Measurements from ENCODE around the gene SPAG16.

Gene SPAG16

GRCh38 chr2:214050731-214051130 is 766.5 kb downstream of the SPAG16 start:
- TF ChIP-seq YY1 (IDR thresholded peaks at IDR 0.05; ENCODE audit: low read depth), result no peak

- TF ChIP-seq NFIC (IDR thresholded peaks at IDR 0.05), result no peak
- TF ChIP-seq ZBTB7A (IDR thresholded peaks at IDR 0.05; ENCODE audit: low read depth), result no peak
- no peak for TF ChIP-seq EGR1 (IDR thresholded peaks at IDR 0.05)
- no peak for TF ChIP-seq YY1 (IDR thresholded peaks at IDR 0.05; ENCODE audit: low read depth)
- TF ChIP-seq MAX (IDR thresholded peaks at IDR 0.05), result no peak
- TF ChIP-seq RAD21 (IDR thresholded peaks at IDR 0.05; ENCODE audit: low read depth), result no peak
- no peak for TF ChIP-seq TEAD4 (IDR thresholded peaks at IDR 0.05)
- TF ChIP-seq, protein P1, sequence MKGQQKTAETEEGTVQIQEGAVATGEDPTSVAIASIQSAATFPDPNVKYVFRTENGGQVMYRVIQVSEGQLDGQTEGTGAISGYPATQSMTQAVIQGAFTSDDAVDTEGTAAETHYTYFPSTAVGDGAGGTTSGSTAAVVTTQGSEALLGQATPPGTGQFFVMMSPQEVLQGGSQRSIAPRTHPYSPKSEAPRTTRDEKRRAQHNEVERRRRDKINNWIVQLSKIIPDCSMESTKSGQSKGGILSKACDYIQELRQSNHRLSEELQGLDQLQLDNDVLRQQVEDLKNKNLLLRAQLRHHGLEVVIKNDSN (IDR thresholded peaks at IDR 0.05), result no peak
- no peak for TF ChIP-seq CREB1 (IDR thresholded peaks at IDR 0.05; ENCODE audit: low read depth)
- TF ChIP-seq TCF12 (IDR thresholded peaks at IDR 0.05; ENCODE audit: low read depth), result no peak
- TF ChIP-seq REST (IDR thresholded peaks at IDR 0.05; ENCODE audit: low read depth), result no peak
- no peak for TF ChIP-seq TAF1 (IDR thresholded peaks at IDR 0.05; ENCODE audit: low read depth)
- TF ChIP-seq CEBPB (IDR thresholded peaks at IDR 0.05), result no peak
- TF ChIP-seq EP300 (IDR thresholded peaks at IDR 0.05; ENCODE audit: borderline replicate concordance), result no peak
- no peak for TF ChIP-seq FOXM1 (IDR thresholded peaks at IDR 0.05; ENCODE audit: borderline replicate concordance, low read depth)
These were observed 767.3 kb downstream of the SPAG16 start for GRCh38 chr2:214051585-214051984.

DNA sequence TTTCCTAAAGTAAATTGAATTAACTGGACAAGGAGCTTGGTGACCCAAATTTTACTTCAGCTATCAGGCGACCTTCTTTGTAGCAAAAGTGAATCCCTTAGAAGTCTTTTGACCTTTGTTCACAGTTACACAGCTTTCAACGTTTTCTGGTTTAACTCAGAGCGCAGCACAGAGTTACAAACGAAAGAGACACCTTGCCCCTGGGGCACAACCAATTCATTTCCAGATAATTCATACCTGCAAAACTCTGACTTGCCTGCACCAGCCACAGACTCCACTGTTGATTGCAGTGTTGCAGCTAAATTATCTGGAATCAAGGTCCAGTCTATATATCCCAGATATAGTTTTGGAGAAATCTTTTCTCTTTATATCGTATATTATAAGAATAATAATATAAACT is 768.0 kb downstream of the SPAG16 start:
- TF ChIP-seq MAX (IDR thresholded peaks at IDR 0.05), result no peak
- TF ChIP-seq YY1 (IDR thresholded peaks at IDR 0.05; ENCODE audit: low read depth), result no peak
- no peak for TF ChIP-seq CREB1 (IDR thresholded peaks at IDR 0.05; ENCODE audit: low read depth)
- TF ChIP-seq EGR1 (IDR thresholded peaks at IDR 0.05), result no peak
- TF ChIP-seq REST (IDR thresholded peaks at IDR 0.05; ENCODE audit: low read depth), result no peak
- no peak for TF ChIP-seq CEBPB (IDR thresholded peaks at IDR 0.05)
- TF ChIP-seq TCF12 (IDR thresholded peaks at IDR 0.05; ENCODE audit: low read depth), result no peak
- TF ChIP-seq RAD21 (IDR thresholded peaks at IDR 0.05; ENCODE audit: low read depth), result no peak
- no peak for TF ChIP-seq ZBTB7A (IDR thresholded peaks at IDR 0.05; ENCODE audit: low read depth)

GRCh38 chr2:214057986-214058385 is 773.7 kb downstream of the SPAG16 start:
- TF ChIP-seq YY1 (IDR thresholded peaks at IDR 0.05; ENCODE audit: low read depth), result no peak
- TF ChIP-seq MAX (IDR thresholded peaks at IDR 0.05), result no peak
- TF ChIP-seq EGR1 (IDR thresholded peaks at IDR 0.05), result no peak
- no peak for TF ChIP-seq FOXM1 (IDR thresholded peaks at IDR 0.05; ENCODE audit: borderline replicate concordance, low read depth)
- TF ChIP-seq ZBTB7A (IDR thresholded peaks at IDR 0.05; ENCODE audit: low read depth), result no peak
- no peak for TF ChIP-seq CREB1 (IDR thresholded peaks at IDR 0.05; ENCODE audit: low read depth)
- no peak for TF ChIP-seq TCF12 (IDR thresholded peaks at IDR 0.05; ENCODE audit: low read depth)
- no peak for TF ChIP-seq EP300 (IDR thresholded peaks at IDR 0.05; ENCODE audit: borderline replicate concordance)
- no peak for TF ChIP-seq NFIC (IDR thresholded peaks at IDR 0.05)
- no peak for TF ChIP-seq REST (IDR thresholded peaks at IDR 0.05; ENCODE audit: low read depth)
- TF ChIP-seq, protein P1 (IDR thresholded peaks at IDR 0.05), result no peak
- TF ChIP-seq TAF1 (IDR thresholded peaks at IDR 0.05; ENCODE audit: low read depth), result no peak
- no peak for TF ChIP-seq RAD21 (IDR thresholded peaks at IDR 0.05; ENCODE audit: low read depth)
- no peak for TF ChIP-seq CEBPB (IDR thresholded peaks at IDR 0.05)

- no peak for TF ChIP-seq EP300 (IDR thresholded peaks at IDR 0.05; ENCODE audit: borderline replicate concordance)
- no peak for TF ChIP-seq TAF1 (IDR thresholded peaks at IDR 0.05; ENCODE audit: low read depth)
- TF ChIP-seq, protein P1 (IDR thresholded peaks at IDR 0.05), result no peak
- TF ChIP-seq CREB1 (IDR thresholded peaks at IDR 0.05; ENCODE audit: low read depth), result no peak
- TF ChIP-seq NFIC (IDR thresholded peaks at IDR 0.05), result no peak
- no peak for TF ChIP-seq RAD21 (IDR thresholded peaks at IDR 0.05; ENCODE audit: low read depth)
- no peak for TF ChIP-seq FOXM1 (IDR thresholded peaks at IDR 0.05; ENCODE audit: borderline replicate concordance, low read depth)
These were observed 780.2 kb downstream of the SPAG16 start for GRCh38 chr2:214064471-214064870.

Measured in Ishikawa (cell line).